Caco-2 (cell line): ENCODE results near the gene SORBS1. TPM values are rescaled to one million over a fixed set of nuclear protein-coding genes. Genes with fewer than 3 reads are reported as not detected.

Source experiments
- BruUV-seq: library from RNA; stranded (reverse); fragments of 400-500 nt; replicated peaks from 2 replicates; lab custom pipeline; 2021; lab: Mats Ljungman, UMichigan
- CTCF ChIA-PET: fragments of 300-600 bp; sonication (Branson Sonifier 250); formaldehyde crosslinking; loops from one replicate; lab custom pipeline; 2022; ENCODE audit warnings: antibody characterized with exemption; lab: Charles Lee
- POLR2A ChIA-PET: fragments of 300-600 bp; sonication (Branson Sonifier 250); formaldehyde crosslinking; loops from one replicate; lab custom pipeline; 2022; ENCODE audit warnings: antibody characterized with exemption; lab: Charles Lee
- DNase-seq, 2 experiments: peaks; one replicate each; pipeline versions ENCODE4 v3.0.0 to v3.0.0-alpha.2; 2020 to 2022
- H3K27me3 ChIP-seq: replicated peaks from 2 replicates; pipeline ENCODE4 v1.6.0; 2011; ENCODE audit warnings: low read length; ENCODE audit not compliant: control insufficient read depth, insufficient read depth
- H3K36me3 ChIP-seq: 2 replicates; pipeline ENCODE4 v1.5.1; 2011; ENCODE audit warnings: low read length; ENCODE audit not compliant: control insufficient read depth, insufficient read depth
- H3K4me1 ChIP-seq: fragments of 250-450 bp; sonication (Bioruptor Pico); 2 replicates; pipeline ENCODE4 v1.5.1; 2020; ENCODE audit warnings: mild to moderate bottlenecking
- H3K4me3 ChIP-seq: 2 replicates; pipeline ENCODE4 v1.5.1; 2011; ENCODE audit warnings: low read depth, mild to moderate bottlenecking, control low read depth, low read length
- H3K9me3 ChIP-seq: fragments of 250-450 bp; sonication (Bioruptor Pico); 2 replicates; pipeline ENCODE4 v1.5.1; 2020; ENCODE audit warnings: mild to moderate bottlenecking, moderate library complexity
- H3K27ac Mint-ChIP-seq: one replicate; pipeline ENCODE4 v1.8.0; 2022; ENCODE audit warnings: mixed read lengths; ENCODE audit not compliant: unreplicated experiment
- H3K27me3 Mint-ChIP-seq: one replicate; pipeline ENCODE4 v1.8.0; 2022; ENCODE audit warnings: mixed read lengths; ENCODE audit not compliant: insufficient read depth, unreplicated experiment
- H3K36me3 Mint-ChIP-seq: one replicate; pipeline ENCODE4 v1.8.0; 2022; ENCODE audit warnings: mild to moderate bottlenecking, mixed read lengths; ENCODE audit not compliant: insufficient read depth, unreplicated experiment
- H3K4me1 Mint-ChIP-seq: one replicate; pipeline ENCODE4 v1.8.0; 2022; ENCODE audit warnings: low read depth, mixed read lengths; ENCODE audit not compliant: unreplicated experiment
- H3K4me3 Mint-ChIP-seq: one replicate; pipeline ENCODE4 v1.8.0; 2022; ENCODE audit warnings: mild to moderate bottlenecking, moderate library complexity, mixed read lengths; ENCODE audit not compliant: unreplicated experiment
- H3K9me3 Mint-ChIP-seq: one replicate; pipeline ENCODE4 v1.8.0; 2022; ENCODE audit warnings: mixed read lengths; ENCODE audit not compliant: unreplicated experiment
- intact Hi-C: fragments of 100-400 bp; cut with micrococcal nuclease; formaldehyde crosslinking; loops from one replicate; pipeline ENCODE4 v1.10.0; 2022; ENCODE audit not compliant: unreplicated experiment
- total RNA-seq: library from RNA; stranded (reverse); gene quantifications from 2 replicates; pipeline ENCODE4 v1.2.3, GENCODE V29; 2022
- TF ChIP-seq, protein P1 (sequence below), 2 experiments: fragments of 200-600 bp in 1 of 2; IDR thresholded peaks; 1 replicate in 1 of 2; 2 replicates in 1 of 2; pipeline versions ENCODE4 v1.5.1 to v1.8.0; 2011 to 2022; ENCODE audit warnings: antibody characterized with exemption in 1 of 2, control low read depth in 1 of 2, inconsistent platforms in 1 of 2, low read depth in 1 of 2, low read length in 1 of 2, mild to moderate bottlenecking in 1 of 2, moderate library complexity in 1 of 2; ENCODE audit not compliant: insufficient read depth in 1 of 2, severe bottlenecking in 1 of 2, unreplicated experiment in 1 of 2

Gene SORBS1
- total RNA-seq, 1 experiment from 2014 or later: 39.3 TPM

DNA sequence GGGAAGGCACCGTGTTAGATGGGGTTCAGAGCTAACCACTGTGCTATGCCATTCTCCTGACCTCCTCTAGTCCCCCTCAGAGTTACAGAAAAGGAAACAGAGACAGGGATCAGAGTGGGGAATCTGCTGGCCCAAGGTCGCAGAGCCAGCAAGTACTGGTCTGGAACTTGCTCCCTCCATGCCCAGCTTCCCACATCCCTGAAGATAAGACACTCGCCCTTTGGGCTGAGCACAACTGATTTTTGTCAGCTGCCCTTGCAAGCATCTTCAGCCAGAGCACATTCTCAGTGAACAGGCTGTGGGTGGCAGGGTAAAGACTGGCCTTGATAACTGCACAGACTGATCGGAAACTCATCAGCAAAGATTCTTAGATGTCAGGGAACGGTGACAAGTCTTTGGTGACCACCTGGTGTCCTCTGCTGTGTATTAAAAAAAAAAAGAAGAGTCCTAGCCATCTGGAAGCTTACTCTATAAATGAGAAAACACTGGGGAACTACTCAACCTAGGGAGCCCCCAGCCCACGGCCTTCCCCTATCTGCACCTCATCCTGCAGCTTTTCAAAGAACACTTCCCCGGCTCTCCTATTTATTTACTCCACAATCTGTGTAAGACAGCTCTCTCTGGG lies 1.3 kb upstream of the SORBS1 start:
- Mint-ChIP-seq H3K4me3 (no peak overlapping the region), H3K4me1 (peaks cover 50% of the 10 kb centered on the region), H3K36me3 (peaks cover 18% of the 10 kb centered on the region), H3K9me3 (no peaks in the 10 kb centered on the region), H3K27me3 (no peaks in the 10 kb centered on the region), H3K27ac (no peak overlapping the region)
- no peak overlapping the region for H3K4me3 ChIP-seq
- intact Hi-C loops: no loop called here
- H3K27me3 ChIP-seq: no peaks in the 10 kb centered on the region
- TF ChIP-seq, protein P1, sequence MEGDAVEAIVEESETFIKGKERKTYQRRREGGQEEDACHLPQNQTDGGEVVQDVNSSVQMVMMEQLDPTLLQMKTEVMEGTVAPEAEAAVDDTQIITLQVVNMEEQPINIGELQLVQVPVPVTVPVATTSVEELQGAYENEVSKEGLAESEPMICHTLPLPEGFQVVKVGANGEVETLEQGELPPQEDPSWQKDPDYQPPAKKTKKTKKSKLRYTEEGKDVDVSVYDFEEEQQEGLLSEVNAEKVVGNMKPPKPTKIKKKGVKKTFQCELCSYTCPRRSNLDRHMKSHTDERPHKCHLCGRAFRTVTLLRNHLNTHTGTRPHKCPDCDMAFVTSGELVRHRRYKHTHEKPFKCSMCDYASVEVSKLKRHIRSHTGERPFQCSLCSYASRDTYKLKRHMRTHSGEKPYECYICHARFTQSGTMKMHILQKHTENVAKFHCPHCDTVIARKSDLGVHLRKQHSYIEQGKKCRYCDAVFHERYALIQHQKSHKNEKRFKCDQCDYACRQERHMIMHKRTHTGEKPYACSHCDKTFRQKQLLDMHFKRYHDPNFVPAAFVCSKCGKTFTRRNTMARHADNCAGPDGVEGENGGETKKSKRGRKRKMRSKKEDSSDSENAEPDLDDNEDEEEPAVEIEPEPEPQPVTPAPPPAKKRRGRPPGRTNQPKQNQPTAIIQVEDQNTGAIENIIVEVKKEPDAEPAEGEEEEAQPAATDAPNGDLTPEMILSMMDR (IDR thresholded peaks at IDR 0.05; ENCODE audit: insufficient read depth in 1 of 2, low read depth in 1 of 2, low read length in 1 of 2, severe bottlenecking in 1 of 2, unreplicated experiment in 1 of 2): no peak
- H3K36me3 ChIP-seq: no peaks in the 10 kb centered on the region
- no peak for DNase-seq
- BruUV-seq: no TSS peak
- peaks cover 51% of the 10 kb centered on the region for H3K4me1 ChIP-seq
- ChIA-PET POLR2A (no interaction called here), CTCF (interaction anchor here (0.7 kb wide), 2 partner anchors 132 to 797 kb away, joined by 3 read pairs; no protein-coding TSS in a partner anchor)
- H3K9me3 ChIP-seq: no peaks in the 10 kb centered on the region

DNA sequence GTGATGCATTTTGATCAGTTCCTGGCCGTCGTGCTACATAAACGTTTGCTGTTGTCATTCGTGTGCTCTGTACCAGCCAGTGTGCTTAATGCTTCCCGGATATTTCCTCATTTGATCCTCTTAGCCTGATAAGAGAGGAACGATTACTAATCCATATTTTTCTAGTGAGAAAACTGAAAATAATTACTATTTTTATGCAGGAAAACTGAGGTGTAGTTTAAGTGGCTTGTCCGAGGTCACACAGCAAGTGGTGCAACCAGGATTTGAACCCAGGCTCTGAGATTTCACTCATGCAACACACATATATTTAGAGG lies 650 bp upstream of the SORBS1 start:
- BruUV-seq: no TSS peak
- Mint-ChIP-seq H3K36me3 (peaks cover 22% of the 10 kb centered on the region), H3K4me1 (peaks cover 56% of the 10 kb centered on the region), H3K27ac (no peak overlapping the region), H3K27me3 (no peaks in the 10 kb centered on the region), H3K9me3 (no peaks in the 10 kb centered on the region), H3K4me3 (peak overlapping the region; percentile 99)
- Histone ChIP-seq H3K27me3 (no peaks in the 10 kb centered on the region), H3K4me1 (peaks cover 51% of the 10 kb centered on the region), H3K36me3 (no peaks in the 10 kb centered on the region), H3K9me3 (no peaks in the 10 kb centered on the region), H3K4me3 (peak overlapping the region; percentile 42)
- intact Hi-C loops: loop anchor here (1.0 to 2.0 kb wide), 5 partner anchors 23 to 131 kb away; no protein-coding TSS in a partner anchor
- TF ChIP-seq, protein P1 (IDR thresholded peaks at IDR 0.05; ENCODE audit: insufficient read depth in 1 of 2, low read depth in 1 of 2, low read length in 1 of 2, severe bottlenecking in 1 of 2, unreplicated experiment in 1 of 2): no peak
- no peak for DNase-seq
- POLR2A ChIA-PET: no interaction called here
- CTCF ChIA-PET: interaction anchor here (1.4 kb wide), 1 partner anchor 131 kb away, joined by 3 read pairs; no protein-coding TSS in a partner anchor

DNA sequence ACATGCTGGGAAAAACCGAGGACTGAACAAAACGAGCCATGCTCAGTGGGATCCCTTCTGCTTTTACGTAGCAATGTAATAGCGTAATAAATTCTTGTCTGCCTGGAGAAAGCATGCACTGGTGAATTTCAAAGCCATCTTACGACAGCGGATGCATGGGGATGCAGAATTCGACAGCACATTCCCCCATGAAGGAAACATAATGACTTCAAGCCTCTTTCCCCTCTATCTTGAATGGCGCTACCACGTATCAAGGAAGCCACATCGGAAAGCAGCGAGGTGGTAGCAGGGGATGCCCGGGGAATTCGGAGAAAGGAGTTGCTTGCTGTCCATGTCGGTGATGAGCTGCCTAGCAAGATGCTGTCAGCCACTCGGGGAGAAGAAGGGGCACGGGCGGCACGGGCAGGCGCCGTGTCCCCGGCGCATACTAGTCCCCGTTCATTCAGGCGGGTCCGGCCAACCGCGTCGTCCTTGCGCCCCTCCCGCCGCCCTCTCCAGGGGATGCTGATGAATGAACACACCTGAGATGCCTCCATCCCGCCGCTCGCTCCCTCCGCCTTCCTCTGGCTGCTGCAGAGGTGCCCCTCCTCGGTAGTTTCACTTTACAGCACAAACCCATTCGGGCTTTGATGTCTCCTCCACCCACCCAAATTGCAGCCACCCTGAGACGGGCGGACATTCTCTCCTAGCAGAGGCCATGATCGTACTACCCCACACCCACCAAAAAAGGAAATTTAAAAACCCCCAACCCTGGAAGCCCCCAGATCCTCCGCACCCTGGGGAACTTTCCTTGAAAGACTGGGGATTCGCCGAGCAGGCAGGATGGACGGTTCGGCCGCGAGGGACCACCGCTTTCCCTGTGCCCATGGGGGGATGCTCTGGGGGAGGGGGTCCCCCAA lies 644 bp downstream of the SORBS1 start:
- TF ChIP-seq, protein P1 (IDR thresholded peaks at IDR 0.05; ENCODE audit: insufficient read depth in 1 of 2, low read depth in 1 of 2, low read length in 1 of 2, severe bottlenecking in 1 of 2, unreplicated experiment in 1 of 2): no peak
- no peaks in the 10 kb centered on the region for H3K27me3 ChIP-seq
- H3K27me3 Mint-ChIP-seq: no peaks in the 10 kb centered on the region
- DNase-seq: peak; percentile 57 to 64
- no peaks in the 10 kb centered on the region for H3K9me3 ChIP-seq
- H3K4me3 Mint-ChIP-seq: peak overlapping the region; percentile 99
- TSS peak; percentile 44 for BruUV-seq
- peaks cover 43% of the 10 kb centered on the region for H3K4me1 ChIP-seq
- H3K36me3 ChIP-seq: no peaks in the 10 kb centered on the region
- intact Hi-C loops: loop anchor here (1.0 to 2.0 kb wide), 5 partner anchors 21 to 130 kb away; no protein-coding TSS in a partner anchor
- peaks cover 22% of the 10 kb centered on the region for H3K36me3 Mint-ChIP-seq
- CTCF ChIA-PET: interaction anchor here (1.4 kb wide), 1 partner anchor 130 kb away, joined by 3 read pairs; no protein-coding TSS in a partner anchor
- H3K9me3 Mint-ChIP-seq: no peaks in the 10 kb centered on the region
- H3K4me3 ChIP-seq: peak overlapping the region; percentile 89
- H3K4me1 Mint-ChIP-seq: peaks cover 52% of the 10 kb centered on the region
- H3K27ac Mint-ChIP-seq: peak overlapping the region; percentile 83
- POLR2A ChIA-PET: no interaction called here
